Measurements from ENCODE around the gene STIP1.

DNA sequence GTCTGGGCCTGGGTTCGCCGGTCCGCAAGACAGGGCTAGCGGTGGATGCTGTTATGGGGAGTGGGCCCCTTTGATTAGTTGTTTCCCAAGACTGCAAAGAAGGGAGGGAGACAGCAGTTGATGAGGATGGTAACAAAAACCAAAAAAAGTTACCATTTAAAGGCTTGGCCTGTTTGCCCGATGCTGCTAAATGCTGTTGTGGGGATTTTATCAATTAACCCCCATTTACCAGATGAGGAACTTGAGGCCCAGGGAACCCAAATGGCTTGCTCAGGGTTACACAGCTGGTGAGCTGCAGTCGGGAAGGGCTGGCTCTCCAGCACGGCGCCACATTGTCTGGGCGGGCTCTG, 36.7 kb downstream of the STIP1 start:
- TF ChIP-seq ZNF24 (IDR thresholded peaks at IDR 0.05) (no peak), POLR2AphosphoS5 (IDR thresholded peaks at IDR 0.05; ENCODE audit: low read length) (no peak), CTCF (IDR thresholded peaks at IDR 0.05 in 2 of 3, conservative IDR thresholded peaks at IDR 0.05 in 1 of 3; ENCODE audit: control insufficient read depth in 2 of 3, extremely low read depth in 1 of 3, insufficient read depth in 1 of 3, low read depth in 3 of 3, low read length in 3 of 3) (no peak), NBN (IDR thresholded peaks at IDR 0.05) (no peak), KLF5 (IDR thresholded peaks at IDR 0.05; ENCODE audit: partially characterized antibody) (no peak), MLLT1 (IDR thresholded peaks at IDR 0.05) (no peak), EP300 (IDR thresholded peaks at IDR 0.05; ENCODE audit: borderline replicate concordance in 1 of 2, control insufficient read depth in 1 of 2, low read depth in 2 of 2, low read length in 2 of 2) (no peak), ZNF687 (IDR thresholded peaks at IDR 0.05) (no peak)
- TF ChIP-seq, protein P1, sequence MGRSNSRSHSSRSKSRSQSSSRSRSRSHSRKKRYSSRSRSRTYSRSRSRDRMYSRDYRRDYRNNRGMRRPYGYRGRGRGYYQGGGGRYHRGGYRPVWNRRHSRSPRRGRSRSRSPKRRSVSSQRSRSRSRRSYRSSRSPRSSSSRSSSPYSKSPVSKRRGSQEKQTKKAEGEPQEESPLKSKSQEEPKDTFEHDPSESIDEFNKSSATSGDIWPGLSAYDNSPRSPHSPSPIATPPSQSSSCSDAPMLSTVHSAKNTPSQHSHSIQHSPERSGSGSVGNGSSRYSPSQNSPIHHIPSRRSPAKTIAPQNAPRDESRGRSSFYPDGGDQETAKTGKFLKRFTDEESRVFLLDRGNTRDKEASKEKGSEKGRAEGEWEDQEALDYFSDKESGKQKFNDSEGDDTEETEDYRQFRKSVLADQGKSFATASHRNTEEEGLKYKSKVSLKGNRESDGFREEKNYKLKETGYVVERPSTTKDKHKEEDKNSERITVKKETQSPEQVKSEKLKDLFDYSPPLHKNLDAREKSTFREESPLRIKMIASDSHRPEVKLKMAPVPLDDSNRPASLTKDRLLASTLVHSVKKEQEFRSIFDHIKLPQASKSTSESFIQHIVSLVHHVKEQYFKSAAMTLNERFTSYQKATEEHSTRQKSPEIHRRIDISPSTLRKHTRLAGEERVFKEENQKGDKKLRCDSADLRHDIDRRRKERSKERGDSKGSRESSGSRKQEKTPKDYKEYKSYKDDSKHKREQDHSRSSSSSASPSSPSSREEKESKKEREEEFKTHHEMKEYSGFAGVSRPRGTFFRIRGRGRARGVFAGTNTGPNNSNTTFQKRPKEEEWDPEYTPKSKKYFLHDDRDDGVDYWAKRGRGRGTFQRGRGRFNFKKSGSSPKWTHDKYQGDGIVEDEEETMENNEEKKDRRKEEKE (IDR thresholded peaks at IDR 0.05) = no peak

All from GM12878 (cell line).